ENCODE measurements around the gene PURB.
"Not testable (repeated sequence)": the region's sequence is repeated elsewhere in the genome, so short reads cannot be mapped to it uniquely, and the experiment has no call there.

The PURB gene

DNA sequence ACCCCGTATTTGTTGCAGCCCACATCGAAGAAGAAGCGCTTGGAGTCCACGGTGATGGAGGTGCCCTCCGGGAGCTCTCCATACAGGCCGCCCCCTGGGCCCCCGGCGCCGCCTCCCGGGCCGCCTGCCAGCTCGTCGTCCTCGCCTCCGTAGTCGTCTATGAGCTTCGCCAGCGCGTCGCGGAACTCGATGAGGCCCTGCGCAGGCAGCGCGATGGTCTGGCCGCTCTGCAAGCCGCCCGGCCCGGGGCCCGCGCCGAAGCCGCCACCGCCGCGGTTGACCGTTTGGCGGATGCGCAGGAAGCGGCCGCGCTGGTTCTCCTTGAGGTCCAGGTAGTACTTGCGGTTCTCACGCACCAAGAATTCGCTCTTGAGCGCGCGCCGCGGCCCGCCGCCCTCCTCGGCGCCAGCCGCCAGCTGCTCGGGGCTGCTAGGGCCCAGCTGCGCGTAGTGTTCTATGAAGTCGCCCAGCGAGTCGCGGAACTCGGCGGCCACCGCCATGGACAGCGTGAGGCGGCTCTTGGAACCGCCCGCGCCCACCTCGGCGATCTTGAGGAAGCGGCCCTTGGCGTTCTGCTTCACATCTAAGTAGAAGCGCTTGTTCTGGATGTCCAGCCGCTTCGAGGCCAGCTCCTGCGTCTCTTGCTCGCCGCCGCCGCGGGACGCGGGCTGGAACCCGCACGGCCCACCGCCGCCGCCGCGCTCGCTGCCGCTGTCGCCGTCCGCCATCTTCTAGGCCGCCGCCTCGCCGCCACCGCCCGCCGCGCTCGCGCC, 523 bp downstream of the PURB start:
- in situ Hi-C loops (cut with HindIII; ENCODE audit: low pct_unique_long_range_greater_than_20kb, low sequenced_read_pairs), result no loop called here
- peak in 1 of 2 experiments; percentile 67 for DNase-seq (ENCODE audit: low read depth in 1 of 2, low spot score in 1 of 2)

DNA sequence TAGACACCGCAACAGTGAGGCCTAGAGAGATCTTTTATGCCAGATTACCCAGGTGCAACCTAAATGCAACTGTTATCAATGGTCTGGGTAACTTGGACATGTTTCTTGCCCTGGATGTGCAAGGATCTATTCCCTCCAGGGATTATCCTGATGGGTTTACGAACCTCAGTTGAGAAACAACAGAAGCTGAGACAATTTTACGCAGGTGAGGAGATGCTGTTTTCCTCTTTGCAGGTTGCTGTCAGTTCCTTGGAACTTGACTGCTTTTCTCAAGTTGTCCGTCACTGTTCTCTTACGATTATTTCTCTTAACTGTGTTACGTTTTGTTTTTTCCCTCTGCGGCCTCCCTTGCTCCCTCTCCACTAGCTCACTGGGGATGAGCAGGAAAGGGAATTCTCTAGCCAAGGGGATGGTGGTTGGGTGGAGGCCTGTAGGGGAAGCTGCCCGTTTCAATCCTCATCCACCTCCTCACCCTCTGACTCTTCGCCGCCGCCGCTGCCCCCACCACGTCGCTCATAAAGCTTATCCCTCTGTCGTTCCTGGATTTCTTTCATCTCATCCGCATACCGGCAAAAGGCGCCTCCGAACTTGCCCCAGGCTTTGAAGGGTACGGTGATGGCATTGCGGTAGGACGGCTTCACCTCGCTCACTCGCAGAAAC, 1.2 kb downstream of the PURB start:
- DNase-seq (ENCODE audit: low read depth in 1 of 2, low spot score in 1 of 2), result no peak
- TF ChIP-seq JUND (IDR thresholded peaks at IDR 0.05; ENCODE audit: low read depth), result no peak
- in situ Hi-C loops (cut with HindIII; ENCODE audit: low pct_unique_long_range_greater_than_20kb, low sequenced_read_pairs), result no loop called here

More for the DNA sequence above, 523 bp downstream of the PURB start:
- TF ChIP-seq JUND (IDR thresholded peaks at IDR 0.05; ENCODE audit: low read depth), result no peak

- no peak for TF ChIP-seq JUND (IDR thresholded peaks at IDR 0.05; ENCODE audit: low read depth)
- in situ Hi-C loops (cut with HindIII; ENCODE audit: low pct_unique_long_range_greater_than_20kb, low sequenced_read_pairs), result no loop called here
- DNase-seq (ENCODE audit: low read depth in 1 of 2, low spot score in 1 of 2), result no peak
Observed at GRCh38 chr7:44882899-44883298, 2.4 kb downstream of the PURB start.

- in situ Hi-C loops (cut with HindIII; ENCODE audit: low pct_unique_long_range_greater_than_20kb, low sequenced_read_pairs), result no loop called here
- TF ChIP-seq JUND (IDR thresholded peaks at IDR 0.05; ENCODE audit: low read depth), result no peak
- no peak for DNase-seq (ENCODE audit: low read depth in 1 of 2, low spot score in 1 of 2)
Observed at GRCh38 chr7:44881610-44882009, 3.7 kb downstream of the PURB start.

DNA sequence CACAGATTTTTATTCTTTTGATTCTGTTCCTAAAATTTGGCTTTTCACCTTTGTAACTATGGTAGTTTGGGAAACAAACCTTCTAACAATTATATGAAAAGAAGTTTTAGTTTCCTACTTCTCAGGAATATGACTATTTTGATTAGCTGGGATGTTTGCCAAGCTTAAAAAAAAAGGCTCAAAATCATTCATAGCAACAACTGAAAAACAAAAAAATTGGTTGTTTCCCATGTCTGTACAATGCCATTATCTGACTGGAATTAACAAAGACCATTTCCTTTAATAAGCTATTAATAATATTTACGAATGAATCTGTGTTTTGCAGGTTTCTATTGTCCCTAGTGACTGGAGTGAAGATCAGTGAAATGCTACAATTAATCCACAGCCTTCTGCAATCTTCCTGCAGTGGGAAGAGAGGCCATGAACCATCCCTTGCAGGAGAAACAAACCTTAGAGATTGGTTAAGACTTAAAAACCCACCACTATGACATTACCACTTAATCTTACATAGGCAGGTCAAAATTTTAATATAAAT, 4.2 kb downstream of the PURB start:
- no peak for DNase-seq (ENCODE audit: low read depth in 1 of 2, low spot score in 1 of 2)
- TF ChIP-seq JUND (IDR thresholded peaks at IDR 0.05; ENCODE audit: low read depth), result no peak
- in situ Hi-C loops (cut with HindIII; ENCODE audit: low pct_unique_long_range_greater_than_20kb, low sequenced_read_pairs), result no loop called here

GRCh38 chr7:44880317-44881018, 4.9 kb downstream of the PURB start:
- DNase-seq (ENCODE audit: low read depth in 1 of 2, low spot score in 1 of 2), result no peak
- no peak for TF ChIP-seq JUND (IDR thresholded peaks at IDR 0.05; ENCODE audit: low read depth)
- in situ Hi-C loops (cut with HindIII; ENCODE audit: low pct_unique_long_range_greater_than_20kb, low sequenced_read_pairs), result no loop called here

- no peak for TF ChIP-seq JUND (IDR thresholded peaks at IDR 0.05; ENCODE audit: low read depth)
- in situ Hi-C loops (cut with HindIII; ENCODE audit: low pct_unique_long_range_greater_than_20kb, low sequenced_read_pairs), result no loop called here
- DNase-seq (ENCODE audit: low read depth in 1 of 2, low spot score in 1 of 2), result peak in 1 of 2 experiments; percentile 9
Observed at GRCh38 chr7:44876393-44876792, 8.9 kb downstream of the PURB start.

- TF ChIP-seq JUND (IDR thresholded peaks at IDR 0.05; ENCODE audit: low read depth), result no peak
- DNase-seq (ENCODE audit: low read depth in 1 of 2, low spot score in 1 of 2), result no peak
- in situ Hi-C loops (cut with HindIII; ENCODE audit: low pct_unique_long_range_greater_than_20kb, low sequenced_read_pairs), result no loop called here
Observed at GRCh38 chr7:44875241-44875640, 10.1 kb downstream of the PURB start.

DNA sequence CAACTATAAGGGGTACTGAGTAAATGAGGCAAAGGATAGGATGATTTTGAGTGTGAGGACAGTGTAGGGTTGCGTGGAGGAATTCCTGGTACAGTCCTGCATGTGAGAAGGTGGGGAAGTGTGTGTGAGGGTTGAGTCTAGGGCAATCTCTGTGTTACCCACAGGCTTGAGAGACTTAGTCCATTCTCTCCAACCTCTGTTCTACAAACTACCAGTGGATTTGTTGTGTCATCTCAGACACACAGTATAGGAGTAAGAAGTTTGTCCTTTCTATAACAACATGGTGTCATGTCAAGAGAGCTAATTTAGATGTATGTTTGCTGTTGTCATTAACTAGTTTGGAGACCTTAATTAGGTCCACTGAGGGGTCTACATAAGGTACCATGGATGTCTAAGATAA, 12.5 kb downstream of the PURB start:
- in situ Hi-C loops (cut with HindIII; ENCODE audit: low pct_unique_long_range_greater_than_20kb, low sequenced_read_pairs), result no loop called here
- TF ChIP-seq JUND (IDR thresholded peaks at IDR 0.05; ENCODE audit: low read depth), result no peak
- no peak for DNase-seq (ENCODE audit: low read depth in 1 of 2, low spot score in 1 of 2)

- DNase-seq (ENCODE audit: low read depth in 1 of 2, low spot score in 1 of 2); in situ Hi-C loops (cut with HindIII; ENCODE audit: low pct_unique_long_range_greater_than_20kb, low sequenced_read_pairs): not testable (repeated sequence)
Observed at GRCh38 chr7:44871918-44872317, 13.4 kb downstream of the PURB start.

- in situ Hi-C loops (cut with HindIII; ENCODE audit: low pct_unique_long_range_greater_than_20kb, low sequenced_read_pairs); DNase-seq (ENCODE audit: low read depth in 1 of 2, low spot score in 1 of 2): not testable (repeated sequence)
Observed at GRCh38 chr7:44870780-44871179, 14.6 kb downstream of the PURB start.

GRCh38 chr7:44870336-44870735, 15.0 kb downstream of the PURB start:
- DNase-seq (ENCODE audit: low read depth in 1 of 2, low spot score in 1 of 2); in situ Hi-C loops (cut with HindIII; ENCODE audit: low pct_unique_long_range_greater_than_20kb, low sequenced_read_pairs): not testable (repeated sequence)

Measured in T47D (cell line).